ENCODE data around the gene GFER.

- TF ChIP-seq, protein P1, sequence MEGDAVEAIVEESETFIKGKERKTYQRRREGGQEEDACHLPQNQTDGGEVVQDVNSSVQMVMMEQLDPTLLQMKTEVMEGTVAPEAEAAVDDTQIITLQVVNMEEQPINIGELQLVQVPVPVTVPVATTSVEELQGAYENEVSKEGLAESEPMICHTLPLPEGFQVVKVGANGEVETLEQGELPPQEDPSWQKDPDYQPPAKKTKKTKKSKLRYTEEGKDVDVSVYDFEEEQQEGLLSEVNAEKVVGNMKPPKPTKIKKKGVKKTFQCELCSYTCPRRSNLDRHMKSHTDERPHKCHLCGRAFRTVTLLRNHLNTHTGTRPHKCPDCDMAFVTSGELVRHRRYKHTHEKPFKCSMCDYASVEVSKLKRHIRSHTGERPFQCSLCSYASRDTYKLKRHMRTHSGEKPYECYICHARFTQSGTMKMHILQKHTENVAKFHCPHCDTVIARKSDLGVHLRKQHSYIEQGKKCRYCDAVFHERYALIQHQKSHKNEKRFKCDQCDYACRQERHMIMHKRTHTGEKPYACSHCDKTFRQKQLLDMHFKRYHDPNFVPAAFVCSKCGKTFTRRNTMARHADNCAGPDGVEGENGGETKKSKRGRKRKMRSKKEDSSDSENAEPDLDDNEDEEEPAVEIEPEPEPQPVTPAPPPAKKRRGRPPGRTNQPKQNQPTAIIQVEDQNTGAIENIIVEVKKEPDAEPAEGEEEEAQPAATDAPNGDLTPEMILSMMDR (IDR thresholded peaks at IDR 0.05): no peak
- TF ChIP-seq POLR2A (IDR thresholded peaks at IDR 0.05): peak in 1 of 3 donors; percentile 14
These were observed 8.1 kb downstream of the GFER start for GRCh38 chr16:1991948-1992703.

Data from body of pancreas (tissue), 4 donors.